Stimulated activated CD4-positive, alpha-beta T cell treated with anti-CD3 and anti-CD28 coated beads, Interleukin-15, amount 100 ng/mL, for 1 hour (primary cell): Measurements from ENCODE around the gene EGFL7.

ENCODE experiments used
- DNase-seq, 2 donors: peaks; one replicate each; pipeline ENCODE4 v3.0.0-alpha.2; 2020; ENCODE audit warnings: low read depth in 1 of 2, low spot score in 1 of 2

EGFL7 gene

DNA sequence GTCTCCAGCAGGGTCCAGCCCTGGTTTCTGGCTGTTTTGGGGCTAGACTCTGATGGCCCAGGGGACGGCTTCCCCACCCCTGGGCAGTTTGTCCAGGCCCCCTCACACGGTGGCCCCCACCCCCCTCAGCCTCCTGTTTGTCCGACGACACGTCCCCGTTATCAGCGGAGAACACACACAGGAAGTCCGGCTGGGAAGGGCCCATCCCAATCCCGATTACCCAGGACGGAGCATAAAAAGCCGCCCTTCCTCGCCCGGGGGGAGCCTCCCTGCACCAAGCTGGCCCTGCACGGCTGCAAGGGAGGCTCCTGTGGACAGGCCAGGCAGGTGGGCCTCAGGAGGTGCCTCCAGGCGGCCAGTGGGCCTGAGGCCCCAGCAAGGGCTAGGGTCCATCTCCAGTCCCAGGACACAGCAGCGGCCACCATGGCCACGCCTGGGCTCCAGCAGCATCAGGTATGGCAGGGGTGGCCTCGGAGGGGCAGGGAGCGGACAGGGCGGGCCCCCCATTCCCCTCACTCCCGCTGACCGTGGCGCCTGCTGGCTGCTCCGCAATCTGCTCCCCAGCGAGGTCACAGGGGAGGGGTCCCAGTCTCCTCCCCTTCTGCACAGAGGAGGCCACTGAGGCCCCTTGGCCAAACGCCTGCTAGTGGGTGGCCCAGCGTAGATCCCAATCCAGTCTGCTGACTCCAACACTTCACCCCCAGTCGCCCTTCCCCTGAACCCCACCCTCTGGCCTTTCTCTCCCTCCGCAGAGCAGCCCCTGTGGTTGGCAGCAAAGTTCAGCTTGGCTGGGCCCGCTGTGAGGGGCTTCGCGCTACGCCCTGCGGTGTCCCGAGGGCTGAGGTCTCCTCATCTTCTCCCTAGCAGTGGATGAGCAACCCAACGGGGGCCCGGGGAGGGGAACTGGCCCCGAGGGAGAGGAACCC lies at the start of gene EGFL7:
TSS of gene EGFL7 (plus strand) at position 261 of the 926 bp plus-strand sequence. CDS start 5,367 bp downstream, outside the sequence.
- no peak for DNase-seq

DNA sequence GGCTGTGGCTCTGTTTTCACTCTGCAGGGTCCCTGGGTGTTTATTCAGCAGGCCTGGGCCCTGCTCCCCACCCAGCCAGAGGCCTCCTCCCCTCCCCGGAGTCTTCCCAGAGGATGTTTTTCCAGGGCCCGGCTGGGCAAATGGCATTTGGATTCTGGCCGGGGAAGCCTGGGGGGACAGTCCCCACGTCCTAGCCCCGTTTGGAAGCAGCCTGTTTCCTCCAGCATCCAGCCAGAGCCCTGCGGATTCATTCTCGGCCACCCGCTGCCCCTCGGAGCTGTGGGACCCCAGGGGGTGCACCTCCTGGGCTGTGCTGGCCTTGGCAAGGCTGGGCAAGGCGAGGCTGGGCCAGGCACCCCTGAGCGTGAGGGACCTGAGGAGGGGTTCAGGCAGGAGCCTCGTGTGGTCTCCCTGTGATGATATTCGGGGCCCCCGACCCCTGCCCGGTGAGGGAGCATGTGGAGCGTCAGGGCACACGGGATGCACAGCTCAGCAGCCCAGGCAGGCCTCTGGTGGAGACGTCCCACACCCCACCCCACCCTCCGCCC lies 48.8 kb upstream of the EGFL7 start:
- no peak for DNase-seq

DNA sequence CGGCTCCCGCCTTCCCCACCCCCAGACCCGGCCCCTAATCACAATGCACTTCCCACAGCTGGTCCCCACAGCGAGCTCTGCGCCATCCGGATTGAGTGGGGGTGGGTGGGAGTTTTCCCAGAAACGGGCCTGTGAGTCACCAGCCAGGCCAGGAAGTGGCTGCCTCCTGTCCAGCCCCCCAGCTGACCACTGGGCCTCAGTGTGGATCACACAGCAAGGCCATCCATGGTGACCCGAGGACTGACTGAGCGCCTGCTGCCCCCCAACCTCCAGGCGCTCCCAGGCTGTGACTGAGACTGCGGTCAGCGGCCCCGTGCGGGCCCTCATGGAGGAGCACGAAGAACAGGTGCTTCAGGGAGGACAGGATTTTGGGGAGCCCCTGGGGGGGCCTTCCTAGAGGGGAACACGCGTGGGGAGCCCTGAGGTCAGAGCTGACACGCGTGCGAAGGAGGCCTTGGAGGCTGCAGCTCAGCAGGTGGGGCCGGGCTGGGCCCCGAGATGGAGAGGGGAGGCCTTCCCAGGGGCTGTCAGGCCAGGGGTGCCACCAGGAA lies 48.3 kb upstream of the EGFL7 start:
- no peak for DNase-seq

DNA sequence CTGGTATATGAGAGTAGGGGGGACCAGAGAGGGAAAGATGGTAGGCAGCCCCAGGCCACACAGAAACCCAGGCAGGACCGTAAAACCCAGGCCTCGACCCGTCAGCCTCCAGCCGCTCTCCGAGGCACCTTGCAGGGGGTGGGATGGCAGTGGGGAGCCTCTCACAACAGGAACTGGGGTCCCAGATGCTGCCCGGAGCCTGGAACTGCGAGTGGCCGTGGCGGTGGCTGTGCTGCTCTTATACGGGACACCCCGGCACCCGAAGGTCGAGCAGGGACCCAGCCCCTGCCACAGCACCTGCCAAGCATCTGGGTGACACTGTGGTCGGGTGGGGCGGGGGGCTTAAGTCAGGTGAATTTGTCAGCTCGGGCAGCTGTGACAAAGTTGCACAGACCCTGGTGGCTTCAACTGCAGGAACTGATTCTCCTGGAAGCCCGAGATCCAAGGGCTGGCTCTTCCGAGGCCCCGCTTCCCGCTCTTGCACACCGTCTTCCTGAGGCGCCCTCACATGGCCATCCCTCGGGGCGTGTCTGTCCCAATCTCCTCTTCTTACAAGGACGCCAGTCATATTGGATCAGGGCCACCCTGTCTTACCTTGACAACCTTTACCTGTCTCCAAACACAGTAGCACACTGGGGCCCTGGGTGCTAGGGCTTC lies 47.6 kb upstream of the EGFL7 start:
- DNase-seq, result no peak

DNA sequence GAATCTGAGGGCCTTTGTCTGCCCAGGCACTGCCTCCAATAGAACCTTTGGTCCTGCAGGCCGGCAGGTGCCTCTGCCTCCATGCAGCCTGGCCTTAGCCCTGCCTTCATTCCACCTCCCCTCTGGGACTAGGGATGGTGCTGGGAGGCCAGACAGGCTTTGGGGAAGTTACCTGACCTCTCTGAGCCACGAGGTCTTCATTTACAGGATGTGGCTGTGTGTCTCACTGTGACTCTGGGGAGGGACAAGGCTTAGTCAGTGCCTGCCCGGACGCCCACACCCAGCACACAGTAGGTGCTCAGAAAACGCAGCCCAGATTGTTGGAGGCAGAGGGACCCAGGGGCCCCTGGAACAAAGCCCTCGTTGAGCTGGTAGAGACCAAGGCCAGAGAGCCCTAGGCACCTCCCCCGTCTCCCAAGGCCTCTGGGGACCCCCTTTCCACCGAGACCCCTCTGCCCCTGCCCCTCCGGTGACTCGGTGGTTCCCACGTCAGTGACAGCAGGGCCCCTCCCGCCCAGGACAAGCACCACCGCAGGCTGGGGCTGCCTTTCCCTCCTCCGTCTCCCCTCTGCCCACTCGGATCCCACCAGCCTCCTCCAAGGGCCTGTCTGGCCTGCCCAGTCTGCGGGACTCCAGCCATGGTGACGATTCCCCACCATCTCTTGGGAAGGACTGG lies 46.9 kb upstream of the EGFL7 start:
- DNase-seq, result no peak

DNA sequence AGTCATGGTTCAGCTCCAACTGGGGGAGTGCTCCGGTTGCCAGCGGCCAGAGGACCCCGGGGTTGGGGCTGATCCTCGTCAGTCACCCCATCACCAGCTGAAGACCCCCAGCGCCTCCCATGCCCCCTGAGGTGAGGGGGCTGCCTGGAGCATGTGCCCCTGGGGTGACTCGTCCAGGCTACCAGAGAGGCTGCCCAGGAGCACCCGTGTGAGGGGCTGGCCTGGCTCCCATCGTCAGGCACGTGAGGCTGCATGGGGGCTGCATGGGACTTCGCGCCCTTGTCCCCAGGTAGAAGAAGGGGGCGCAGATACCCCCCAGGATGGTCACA lies 46.4 kb upstream of the EGFL7 start:
- no peak for DNase-seq

DNA sequence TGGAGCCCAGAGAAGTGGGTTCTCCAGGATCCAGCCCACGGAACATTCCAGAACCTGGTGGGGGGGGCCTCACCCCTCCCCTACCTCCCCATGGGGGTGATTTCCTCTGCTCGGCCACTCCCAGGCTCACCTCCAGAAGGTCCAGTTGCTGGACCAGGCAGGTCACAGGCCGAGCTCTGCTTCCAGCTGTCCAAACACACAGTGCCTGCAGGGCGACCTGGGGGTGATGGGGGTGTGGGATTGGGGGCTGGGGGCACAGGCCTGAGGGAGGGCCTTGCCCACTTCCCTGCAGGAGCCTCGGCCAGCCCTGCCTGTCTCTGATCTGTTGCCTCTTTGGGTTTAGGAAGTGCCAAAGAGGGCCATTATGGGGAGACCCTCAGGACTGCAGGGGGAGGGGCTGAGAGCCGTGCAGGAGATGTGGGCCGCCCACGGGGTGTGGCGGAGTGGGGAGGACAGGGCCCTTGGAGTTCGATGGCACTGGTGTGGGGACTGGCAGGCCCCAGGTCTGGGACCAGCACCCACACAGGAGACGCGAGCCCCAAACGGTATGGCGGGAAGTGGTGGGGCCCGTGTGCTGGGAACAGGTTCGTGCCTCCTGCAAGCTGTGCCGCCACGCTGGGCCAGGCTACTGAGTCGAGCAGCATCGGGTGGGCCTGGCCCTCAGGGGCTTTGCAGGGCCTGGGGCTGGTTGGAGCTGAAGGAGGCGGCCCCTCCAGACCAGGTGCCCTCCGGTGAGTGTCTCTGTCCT lies 45.6 kb upstream of the EGFL7 start:
- DNase-seq, result no peak

DNA sequence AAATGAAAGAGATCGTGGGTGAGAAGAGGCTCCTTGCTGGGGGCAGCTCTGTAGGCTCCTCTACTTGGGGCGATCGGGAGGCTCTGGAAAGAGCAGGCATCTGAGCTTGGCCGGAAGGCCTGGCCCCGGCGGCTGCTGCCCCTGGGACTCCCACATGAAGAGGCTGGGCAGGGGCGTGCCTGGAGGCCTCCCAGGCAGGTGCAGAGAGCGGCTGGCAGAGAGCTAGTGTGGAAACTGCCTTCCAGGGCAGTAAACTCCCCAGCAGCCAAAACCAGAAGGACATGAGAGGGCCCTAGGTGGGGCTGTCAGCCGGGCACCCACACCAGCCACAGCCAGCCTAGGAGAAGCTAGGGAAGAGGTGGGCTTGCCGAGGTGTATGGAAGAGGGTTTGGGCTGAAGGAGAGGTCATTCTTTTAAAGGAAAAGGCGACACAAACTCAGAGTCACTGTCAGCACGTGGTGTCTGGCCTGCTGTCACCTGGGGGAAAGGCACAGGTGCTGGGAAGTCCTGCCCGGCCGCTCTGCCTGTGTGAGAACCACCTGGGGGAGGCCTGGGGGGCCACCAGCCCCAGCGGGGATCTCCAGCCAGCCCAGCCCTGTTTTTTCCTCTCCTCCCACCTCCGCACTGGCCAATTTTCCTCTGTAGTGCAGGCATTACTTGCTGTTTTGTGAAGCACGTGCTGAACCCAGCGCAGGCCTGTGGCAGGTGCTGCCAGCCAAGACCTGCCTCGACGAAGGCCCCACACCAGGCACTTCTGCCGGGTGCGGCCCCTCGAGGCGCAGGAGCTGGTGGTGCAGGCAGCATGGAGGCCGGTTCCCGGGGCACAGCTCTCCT lies 44.8 kb upstream of the EGFL7 start:
- DNase-seq, result no peak

DNA sequence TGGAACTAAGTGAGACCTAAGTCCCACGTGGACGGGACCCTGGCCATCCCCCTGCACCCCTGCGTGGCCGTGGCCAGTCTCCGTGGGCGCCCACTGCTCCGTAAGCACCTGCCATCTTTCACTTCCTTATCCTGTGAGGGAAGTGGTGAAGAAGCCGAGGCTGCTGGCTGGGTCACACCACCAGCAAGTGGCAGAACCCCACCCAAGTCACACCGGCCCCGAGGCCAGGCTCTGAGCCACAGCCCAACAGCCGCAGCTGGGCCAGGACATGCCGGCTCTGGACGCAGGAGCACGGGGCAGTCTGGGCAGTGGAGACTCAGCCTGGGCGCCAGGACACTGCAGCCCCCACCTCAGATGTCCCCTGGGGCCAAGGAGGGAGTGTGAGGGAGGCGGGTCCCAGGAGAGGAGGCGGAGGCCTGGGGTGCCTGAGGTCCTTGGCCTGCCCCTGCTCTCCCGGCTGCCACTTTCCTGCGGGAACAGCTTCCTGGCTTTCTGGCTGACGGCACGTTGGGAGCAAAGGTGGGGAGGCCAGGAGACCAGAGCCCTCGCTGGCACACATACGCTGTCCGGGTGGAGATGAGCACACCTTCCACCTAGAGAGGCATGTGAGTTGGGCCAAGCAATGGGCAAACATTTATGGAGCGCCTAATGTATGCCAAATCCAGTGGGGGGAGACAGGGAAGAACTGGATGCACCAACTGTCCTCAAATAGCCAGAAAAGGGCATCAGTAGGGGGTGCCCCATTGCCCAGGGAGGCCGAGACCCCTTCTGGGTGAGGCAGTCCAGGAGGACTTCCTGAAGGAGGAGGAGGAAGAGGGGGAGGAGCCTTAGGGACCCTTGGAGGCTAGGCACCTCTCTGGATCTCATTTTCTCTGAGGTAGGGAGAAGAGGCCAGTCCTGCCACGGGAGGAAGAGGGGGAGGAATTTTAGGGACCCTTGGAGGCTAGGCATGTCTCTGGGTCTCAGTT lies 43.9 kb upstream of the EGFL7 start:
- DNase-seq, result no peak

DNA sequence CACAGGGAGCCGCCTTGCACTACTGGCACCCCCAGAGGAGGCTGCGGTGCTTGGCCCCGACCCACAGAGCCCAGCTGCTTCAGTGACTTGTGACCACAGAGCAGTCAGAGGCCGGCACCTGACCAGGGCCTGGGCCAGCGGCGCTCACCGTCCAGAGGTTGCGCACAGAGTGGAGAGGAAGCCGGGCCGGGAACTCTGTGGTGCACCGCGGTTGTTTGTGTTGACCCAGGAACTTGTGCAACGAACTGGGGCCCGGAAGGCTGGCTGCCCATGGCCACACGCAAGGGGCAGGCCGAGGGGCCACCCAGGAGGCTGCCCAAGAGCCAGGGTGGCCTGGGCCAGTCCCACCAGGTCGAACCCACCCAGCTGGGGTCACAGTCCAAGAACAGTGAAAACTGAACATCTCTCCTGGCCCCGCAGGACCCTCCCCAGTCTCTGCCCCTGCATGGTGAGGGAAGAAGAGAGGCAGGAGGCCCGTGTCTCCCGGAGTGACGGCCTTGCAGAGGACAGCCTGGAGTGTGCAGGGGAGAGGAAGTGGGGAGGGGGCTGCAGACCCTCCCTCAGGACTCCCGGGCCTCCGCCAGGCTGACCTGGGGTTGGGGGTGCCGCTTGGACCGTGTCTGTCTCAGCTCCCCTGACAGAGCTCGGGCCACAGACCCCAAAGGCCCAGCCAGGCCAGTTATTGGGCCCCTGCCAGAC lies 42.8 kb upstream of the EGFL7 start:
- no peak for DNase-seq

DNA sequence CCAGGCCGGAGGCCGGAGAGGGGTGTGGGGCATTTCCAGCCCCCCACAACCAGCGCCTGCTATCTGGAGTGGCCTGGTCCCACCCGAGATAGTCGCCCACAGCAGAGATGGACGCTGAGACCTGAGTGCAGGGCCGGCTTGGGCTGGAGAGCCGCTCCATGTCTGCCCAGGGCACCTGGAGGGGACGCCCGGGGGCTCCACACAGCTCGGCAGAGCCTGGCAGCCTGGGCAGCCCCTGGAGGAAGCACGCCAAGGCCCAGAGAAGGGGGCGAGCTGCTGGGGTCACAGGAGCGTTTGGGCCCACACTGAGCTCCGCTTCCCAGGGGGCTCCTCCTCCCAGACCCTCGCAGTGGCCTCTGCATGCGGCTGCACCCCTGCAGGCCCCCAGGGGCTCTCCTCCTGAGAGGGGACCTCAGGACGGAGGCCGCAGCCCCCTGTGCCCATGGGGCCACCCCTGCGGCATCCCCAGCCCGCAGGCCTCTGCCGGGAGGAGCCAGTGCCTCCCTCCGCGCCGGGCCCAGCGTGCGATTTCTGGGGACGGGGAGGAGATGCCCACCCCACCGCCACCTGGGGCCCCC lies 42.2 kb upstream of the EGFL7 start:
- DNase-seq, result no peak

DNA sequence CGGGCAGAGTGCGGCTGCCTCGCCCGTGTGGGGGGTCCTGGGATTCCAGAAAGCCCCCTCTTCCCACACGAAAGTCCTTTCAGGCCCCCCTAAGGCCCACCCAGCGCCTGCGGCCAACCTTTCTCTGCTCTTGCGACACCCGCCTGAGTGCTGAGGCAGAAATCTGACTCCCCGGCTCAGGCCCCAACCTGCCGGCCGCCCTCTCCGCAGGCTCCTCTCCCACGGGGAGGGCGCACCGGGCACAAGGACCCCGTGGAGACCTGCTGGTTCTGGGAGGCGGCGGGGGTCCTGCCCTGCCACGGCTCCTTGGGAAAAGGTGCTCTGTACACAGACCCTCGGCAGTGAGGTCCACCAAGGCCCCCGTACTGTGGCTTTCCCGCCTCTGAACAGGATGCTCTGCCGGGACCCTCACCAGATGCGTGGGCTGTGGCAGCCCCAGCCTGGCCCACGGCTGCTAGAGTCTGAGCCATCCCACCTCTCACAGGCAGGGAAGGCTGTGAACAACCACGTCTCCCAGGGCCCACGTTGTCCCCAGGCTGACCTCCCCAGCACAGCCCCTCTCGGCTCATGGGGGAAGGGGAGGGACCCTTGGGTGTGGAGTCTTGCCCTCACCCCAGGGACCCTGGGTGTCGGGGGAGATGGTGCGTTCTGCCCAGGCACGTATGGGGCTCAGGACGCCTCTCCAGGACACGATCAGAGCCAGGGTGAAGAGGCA lies 41.5 kb upstream of the EGFL7 start:
- DNase-seq, result no peak

DNA sequence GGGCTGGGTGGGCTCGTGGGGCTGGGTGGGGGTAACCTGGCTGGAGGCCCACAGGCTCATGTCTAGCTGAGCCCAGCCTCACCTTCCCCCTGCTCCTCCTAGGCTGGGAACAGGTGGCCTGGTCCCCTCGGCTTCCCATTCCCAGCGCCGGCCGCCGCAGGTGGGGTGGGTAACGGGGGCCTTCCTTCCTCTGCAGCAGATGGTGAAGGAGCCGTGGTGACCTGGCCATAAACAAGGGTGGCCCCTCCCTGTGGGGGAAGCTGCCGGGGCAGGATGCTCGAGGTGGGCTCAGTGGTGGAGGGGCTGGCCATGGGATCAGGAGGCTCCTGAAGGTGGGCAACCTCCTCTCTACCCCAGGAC lies 41.0 kb upstream of the EGFL7 start:
- DNase-seq, result no peak

DNA sequence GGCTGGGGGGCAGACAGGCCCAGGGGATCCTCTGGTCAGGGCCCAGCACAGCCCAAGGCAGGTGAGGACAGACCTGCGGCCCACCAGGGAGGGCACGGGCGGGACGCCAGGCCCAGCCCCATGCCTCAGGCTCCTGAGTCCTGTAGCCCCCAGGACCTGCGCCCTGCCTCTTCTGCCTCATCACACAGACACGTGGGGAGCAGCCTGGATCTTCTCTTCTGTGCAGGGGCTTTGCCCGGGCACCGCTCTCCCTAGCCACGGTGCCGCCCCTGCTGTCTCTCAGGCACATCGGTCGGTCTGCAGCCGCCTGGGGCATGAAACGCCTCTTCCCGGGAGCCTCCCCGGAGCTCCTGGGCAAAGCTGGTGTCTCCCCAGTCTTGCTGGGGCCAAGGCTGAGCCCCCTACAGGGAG lies 40.2 kb upstream of the EGFL7 start:
- DNase-seq, result no peak

DNA sequence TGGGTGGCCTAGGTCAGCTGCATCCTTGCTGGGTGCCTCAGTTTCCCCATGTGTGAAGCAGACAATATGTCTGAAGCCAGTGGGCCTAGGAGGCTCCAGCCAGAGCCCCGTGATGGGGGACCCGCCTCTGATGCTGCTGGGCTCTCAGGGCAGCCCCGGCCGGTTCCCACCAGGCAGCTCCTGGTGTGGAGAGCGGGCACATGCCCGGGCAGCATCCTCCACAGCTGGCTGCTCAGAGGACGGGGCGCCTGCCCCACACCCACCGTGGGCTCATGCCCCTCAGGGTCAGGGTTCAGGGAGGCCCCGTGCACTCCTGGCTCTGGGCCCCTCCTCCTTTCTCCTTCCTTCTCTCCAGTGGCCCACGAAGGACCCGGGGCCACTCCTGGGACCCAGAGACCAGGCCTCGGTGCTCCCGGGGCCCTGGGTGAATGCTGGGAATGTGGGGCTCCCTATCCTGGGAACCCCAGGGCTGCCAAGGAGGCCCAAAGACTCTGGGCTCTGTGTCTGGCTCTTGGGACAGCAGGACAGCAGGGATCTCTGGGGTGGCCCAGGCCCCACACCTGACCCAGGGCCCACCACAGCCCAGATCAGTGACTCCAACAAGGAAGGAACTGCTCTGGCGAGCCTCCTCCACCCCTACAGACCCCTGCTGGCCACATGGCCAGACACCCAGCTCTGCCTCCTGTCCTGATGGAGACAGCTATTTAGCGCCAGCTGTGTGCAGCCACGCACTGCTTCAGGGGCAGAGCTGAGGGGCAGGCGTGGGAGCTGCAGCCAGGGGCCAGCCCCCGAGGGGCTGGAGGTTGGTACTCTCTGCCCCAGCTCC lies 39.5 kb upstream of the EGFL7 start:
- no peak for DNase-seq

DNA sequence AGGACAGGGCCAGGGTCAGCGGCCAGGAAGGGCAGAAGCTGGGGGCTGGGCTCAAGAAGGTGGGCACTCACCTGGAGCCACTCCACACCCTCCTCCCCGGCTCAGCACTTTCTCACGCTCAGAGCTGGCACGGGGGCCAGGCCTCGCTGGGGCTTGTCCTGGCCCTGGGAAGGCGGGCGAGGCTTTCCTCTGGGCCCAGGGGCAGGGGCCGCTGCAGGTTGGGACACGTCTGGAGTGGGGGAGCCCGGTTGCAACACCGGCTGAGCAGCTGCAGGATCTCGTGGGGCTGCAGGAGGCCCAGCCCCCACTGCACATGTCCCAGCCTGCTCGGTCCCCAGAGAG lies 38.9 kb upstream of the EGFL7 start:
- DNase-seq, result no peak
